Kidney (tissue), 14 donors: ENCODE data around the gene DEUP1. TPM values are rescaled to one million over a fixed set of nuclear protein-coding genes. Genes with fewer than 3 reads are reported as not detected.
"Not testable (repeated sequence)": the region's sequence is repeated elsewhere in the genome, so short reads cannot be mapped to it uniquely, and the experiment has no call there.

Experiments used
- DNase-seq, 5 donors: peaks; one replicate each; pipeline ENCODE4 v3.0.0-alpha.2; 2013 to 2020
- FAIRE-seq: peaks from 2 replicates; lab custom pipeline; 2012; peaks lifted over from hg19 to GRCh38; lab: Jason Lieb, UNC
- H3K27ac ChIP-seq, 2 donors: one replicate each; pipeline ENCODE4 v1.7.0; 2013; ENCODE audit warnings: low read depth in 2 of 2, low read length in 2 of 2, inconsistent platforms in 1 of 2
- H3K27me3 ChIP-seq: one replicate; pipeline ENCODE4 v1.7.1; 2013; ENCODE audit warnings: low read length, inconsistent platforms; ENCODE audit not compliant: control insufficient read depth, insufficient read depth
- H3K36me3 ChIP-seq, 3 donors: one replicate each; pipeline versions ENCODE4 v1.7.0 to v1.7.1; 2013; ENCODE audit warnings: low read length in 3 of 3, control low read depth in 1 of 3, inconsistent platforms in 1 of 3; ENCODE audit not compliant: insufficient read depth in 3 of 3, control insufficient read depth in 2 of 3
- H3K4me1 ChIP-seq, 3 donors: one replicate each; pipeline versions ENCODE4 v1.7.0 to v1.7.1; 2013; ENCODE audit warnings: low read length in 3 of 3, inconsistent platforms in 1 of 3, low read depth in 1 of 3; ENCODE audit not compliant: control insufficient read depth in 2 of 3, insufficient read depth in 2 of 3
- H3K4me3 ChIP-seq, 3 donors: one replicate each; pipeline versions ENCODE4 v1.7.0 to v1.8.1; 2013; ENCODE audit warnings: low read length in 3 of 3, control low read depth in 1 of 3, inconsistent platforms in 1 of 3
- H3K9ac ChIP-seq, 3 donors: one replicate each; pipeline versions ENCODE4 v1.7.0 to v1.7.1; 2013; ENCODE audit warnings: low read length in 3 of 3, control low read depth in 1 of 3, inconsistent platforms in 1 of 3
- H3K9me3 ChIP-seq, 3 donors: one replicate each; pipeline versions ENCODE4 v1.7.0 to v1.7.1; 2013; ENCODE audit warnings: low read length in 3 of 3, control low read depth in 1 of 3, inconsistent platforms in 1 of 3; ENCODE audit not compliant: control insufficient read depth in 2 of 3, insufficient read depth in 1 of 3
- CTCF ChIP-seq: IDR thresholded peaks from 3 replicates; pipeline ENCODE4 v1.5.1; 2012; ENCODE audit warnings: mild to moderate bottlenecking, moderate library complexity, borderline replicate concordance; ENCODE audit not compliant: insufficient read depth; ENCODE audit errors: extremely low read depth
- intact Hi-C: fragments of 100-400 bp; cut with DNase I; formaldehyde crosslinking; loops from one replicate; pipeline ENCODE4 v1.11.1; 2022
- polyA plus RNA-seq: library from polyadenylated mRNA; stranded (reverse); fragments of 350-450 nt; fragmentation: Illumina TruSeq; extraction: RNeasy Lipid Tissue Mini Kit (QIAGEN cat#74804); gene quantifications from one replicate; pipeline ENCODE4 v1.2.3, GENCODE V29; 2014; ENCODE audit warnings: low read depth, low replicate concordance; ENCODE audit not compliant: insufficient read depth
- total RNA-seq: library from RNA; stranded (reverse); fragmentation: NEBNext Ultra II Directional; extraction: Animal tissue kit (Norgen Biotek cat#: 25700); gene quantifications from one replicate; pipeline ENCODE4 v1.2.1, GENCODE V29; 2021
- donor health status: control.
- donor health status: control.
- donor health status: control.
- donor health status: control.
- donor health status: control.
- donor health status: DM: yes; HTN: yes; CAD: no.
- donor health status: Normal renal cell carcinoma (clear cell type).

The DEUP1 gene
- total and polyA plus RNA-seq, 2 donors from 2014 or later = 0.57 to 0.88 TPM

- no peak for TF ChIP-seq CTCF
- Histone ChIP-seq H3K36me3 (no peaks in the 10 kb centered on the region), H3K27ac (no peak overlapping the region), H3K9ac (no peak overlapping the region), H3K4me3 (no peak overlapping the region), H3K27me3 (no peaks in the 10 kb centered on the region), H3K4me1 (no peaks in the 10 kb centered on the region), H3K9me3 (no peaks in the 10 kb centered on the region)
- FAIRE-seq = no peak
- intact Hi-C loops = no loop called here
- DNase-seq = no peak
These were observed 81.2 kb downstream of the DEUP1 start for GRCh38 chr11:93411705-93412104.

GRCh38 chr11:93432247-93432646, 101.7 kb downstream of the DEUP1 start:
- no peaks in the 10 kb centered on the region for H3K9me3 ChIP-seq
- no peaks in the 10 kb centered on the region for H3K27me3 ChIP-seq
- no peaks in the 10 kb centered on the region for H3K36me3 ChIP-seq
- intact Hi-C loops = no loop called here
- H3K9ac ChIP-seq = no peak overlapping the region
- TF ChIP-seq CTCF = no peak
- no peak for DNase-seq
- no peaks in the 10 kb centered on the region for H3K4me1 ChIP-seq
- H3K27ac ChIP-seq = no peak overlapping the region
- H3K4me3 ChIP-seq = no peak overlapping the region
- no peak for FAIRE-seq

DNA sequence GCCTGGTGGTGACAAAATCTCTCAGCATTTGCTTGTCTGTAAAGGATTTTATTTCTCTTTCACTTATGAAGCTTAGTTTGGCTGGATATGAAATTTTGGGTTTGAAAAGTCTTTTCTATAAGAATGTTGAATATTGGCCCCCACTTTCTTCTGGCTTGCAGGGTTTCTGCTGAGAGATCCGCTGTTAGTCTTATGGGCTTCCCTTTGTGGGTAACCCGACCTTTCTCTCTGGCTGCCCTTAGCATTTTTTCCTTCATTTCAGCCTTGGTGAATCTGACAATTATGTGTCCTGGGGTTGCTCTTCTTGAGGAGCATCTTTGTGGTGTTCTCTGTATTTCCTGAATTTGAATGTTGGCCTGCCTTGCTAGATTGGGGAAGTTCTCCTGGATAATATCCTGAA, 112.7 kb downstream of the DEUP1 start:
- H3K9me3 ChIP-seq, H3K4me3 ChIP-seq, DNase-seq, H3K36me3 ChIP-seq, H3K27me3 ChIP-seq, FAIRE-seq, H3K4me1 ChIP-seq, intact Hi-C loops, H3K27ac ChIP-seq, H3K9ac ChIP-seq: not testable (repeated sequence)

GRCh38 chr11:93444617-93445073, 114.1 kb downstream of the DEUP1 start:
- no peak for FAIRE-seq
- Histone ChIP-seq H3K27me3 (no peaks in the 10 kb centered on the region), H3K4me1 (no peaks in the 10 kb centered on the region), H3K27ac (no peak overlapping the region), H3K9me3 (no peaks in the 10 kb centered on the region), H3K9ac (no peak overlapping the region), H3K4me3 (no peak overlapping the region), H3K36me3 (no peaks in the 10 kb centered on the region)
- intact Hi-C loops = no loop called here
- TF ChIP-seq CTCF = no peak
- DNase-seq = peak in 4 of 5 donors; percentile 81 to 87 (median 84)
